PC-3 (cell line): Measurements from ENCODE around the gene MRPS34. TPM values are rescaled to one million over a fixed set of nuclear protein-coding genes. Genes with fewer than 3 reads are reported as not detected.

ENCODE experiments used
- ATAC-seq: fragments of 200-7000 bp; cut with Tn5 transposase; 2 replicates; pipeline ENCODE4 v1.9.1; 2020; ENCODE audit warnings: mild to moderate bottlenecking, moderate library complexity
- BruUV-seq: library from RNA; stranded (reverse); fragments of 400-500 nt; replicated peaks from 2 replicates; lab custom pipeline; 2021; lab: Mats Ljungman, UMichigan
- CTCF ChIA-PET: fragments of 300-600 bp; sonication (Branson Sonifier 250); formaldehyde crosslinking; loops from one replicate; lab custom pipeline; 2022; ENCODE audit warnings: antibody characterized with exemption; lab: Charles Lee
- POLR2A ChIA-PET: fragments of 300-600 bp; sonication (Branson Sonifier 250); formaldehyde crosslinking; loops from one replicate; lab custom pipeline; 2022; ENCODE audit warnings: antibody characterized with exemption; ENCODE audit not compliant: unreplicated experiment; lab: Charles Lee
- DNase-seq: peaks from one replicate; pipeline ENCODE4 v3.0.0-alpha.2; 2015
- H2AFZ ChIP-seq: fragments of 300-600 bp; sonication (generic); 2 replicates; pipeline ENCODE4 v1.6.0; 2016; ENCODE audit warnings: antibody characterized with exemption, low read length
- H3F3A ChIP-seq: fragments of 300-600 bp; sonication (generic); one replicate; pipeline ENCODE4 v1.6.0; 2017; ENCODE audit warnings: antibody characterized with exemption, low read length, control low read depth, mild to moderate bottlenecking; ENCODE audit not compliant: unreplicated experiment
- H3K27ac ChIP-seq: fragments of 300-600 bp; sonication (generic); 2 replicates; pipeline ENCODE4 v1.5.1; 2016; ENCODE audit warnings: mild to moderate bottlenecking, low read length
- H3K27me3 ChIP-seq: fragments of 300-600 bp; sonication (generic); 2 replicates; pipeline ENCODE4 v1.6.1; 2016; ENCODE audit warnings: low read length, mixed read lengths
- H3K36me3 ChIP-seq: fragments of 300-600 bp; sonication (generic); 2 replicates; pipeline ENCODE4 v1.6.1; 2016; ENCODE audit warnings: low read depth, mixed run types, low read length, mixed read lengths
- H3K4me1 ChIP-seq: fragments of 300-600 bp; sonication (generic); 2 replicates; pipeline ENCODE4 v1.5.1; 2016; ENCODE audit warnings: low read length; ENCODE audit not compliant: insufficient read depth
- H3K4me2 ChIP-seq: fragments of 300-600 bp; sonication (generic); 2 replicates; pipeline ENCODE4 v1.6.0; 2016; ENCODE audit warnings: low read length
- H3K4me3 ChIP-seq: fragments of 300-600 bp; sonication (generic); 2 replicates; pipeline ENCODE4 v1.5.1; 2016; ENCODE audit warnings: mild to moderate bottlenecking, low read length, mixed read lengths
- H3K79me2 ChIP-seq: fragments of 300-600 bp; sonication (generic); 2 replicates; pipeline ENCODE4 v1.6.1; 2017; ENCODE audit warnings: low read length, mixed read lengths
- H3K9ac ChIP-seq: fragments of 300-600 bp; sonication (generic); 2 replicates; pipeline ENCODE4 v1.6.0; 2016; ENCODE audit warnings: mild to moderate bottlenecking, low read length
- H3K9me2 ChIP-seq: fragments of 300-600 bp; sonication (generic); replicated peaks from 2 replicates; pipeline ENCODE4 v1.6.1; 2016; ENCODE audit warnings: mixed run types, low read length, mixed read lengths
- H3K9me3 ChIP-seq: fragments of 300-600 bp; sonication (generic); 2 replicates; pipeline ENCODE4 v1.6.1; 2016; ENCODE audit warnings: low read length, mixed read lengths
- H4K20me1 ChIP-seq: fragments of 300-600 bp; sonication (generic); 2 replicates; pipeline ENCODE4 v1.6.1; 2016; ENCODE audit warnings: low read length, mixed read lengths
- CTCF ChIP-seq: fragments of 300-600 bp; sonication (generic); conservative IDR thresholded peaks from 2 replicates; pipeline ENCODE4 v1.5.1; 2017; ENCODE audit warnings: antibody characterized with exemption, low read depth, mild to moderate bottlenecking, low read length
- EZH2 ChIP-seq: fragments of 300-600 bp; sonication (generic); IDR thresholded peaks from one replicate; pipeline ENCODE4 v1.6.1; 2017; ENCODE audit warnings: antibody characterized with exemption, mild to moderate bottlenecking, low read length; ENCODE audit not compliant: unreplicated experiment
- EZH2phosphoT487 ChIP-seq: fragments of 300-600 bp; sonication (generic); IDR thresholded peaks from 2 replicates; pipeline ENCODE4 v1.6.1; 2018; ENCODE audit warnings: mild to moderate bottlenecking, antibody characterized with exemption, low read length, borderline replicate concordance
- intact Hi-C: fragments of 100-400 bp; cut with micrococcal nuclease; formaldehyde crosslinking; loops from 2 replicates; pipeline ENCODE4 v1.9.0; 2023
- total RNA-seq: library from RNA; depleted of rRNA; stranded (reverse); fragments of >200 nt; gene quantifications from 2 replicates; pipeline ENCODE4 v1.2.3, GENCODE V29; 2014

MRPS34 gene
- total RNA-seq, 1 experiment from 2014 or later = 248 TPM

- Histone ChIP-seq H4K20me1 (no peaks in the 10 kb centered on the region), H3K36me3 (no peaks in the 10 kb centered on the region), H3K4me3 (no peak overlapping the region), H3K9ac (no peak overlapping the region), H3K27me3 (no peaks in the 10 kb centered on the region), H3K9me2 (no peaks in the 10 kb centered on the region), H2AFZ (no peak overlapping the region), H3K4me2 (no peak overlapping the region), H3K4me1 (no peaks in the 10 kb centered on the region), H3F3A (no peaks in the 10 kb centered on the region), H3K9me3 (no peaks in the 10 kb centered on the region), H3K79me2 (no peaks in the 10 kb centered on the region), H3K27ac (no peak overlapping the region)
- ATAC-seq (no peak), DNase-seq (no peak)
- ChIA-PET CTCF (no interaction called here), POLR2A (no interaction called here)
- no TSS peak for BruUV-seq
- intact Hi-C loops = no loop called here
- TF ChIP-seq CTCF (no peak), EZH2phosphoT487 (no peak), EZH2 (no peak)
Measured at GRCh38 chr16:1809281-1809801, 36.4 kb upstream of the MRPS34 start.

- no peak for TF ChIP-seq EZH2phosphoT487
- Histone ChIP-seq H3K27ac (no peak overlapping the region), H3K9ac (no peak overlapping the region), H3K27me3 (no peaks in the 10 kb centered on the region), H3K79me2 (no peaks in the 10 kb centered on the region), H2AFZ (no peak overlapping the region), H3K9me2 (no peaks in the 10 kb centered on the region), H3K9me3 (no peaks in the 10 kb centered on the region), H3K4me1 (no peaks in the 10 kb centered on the region), H3K36me3 (no peaks in the 10 kb centered on the region), H3K4me2 (no peak overlapping the region), H3K4me3 (no peak overlapping the region), H4K20me1 (no peaks in the 10 kb centered on the region), H3F3A (no peaks in the 10 kb centered on the region)
- DNase-seq = no peak
- intact Hi-C loops = no loop called here
- CTCF ChIA-PET = no interaction called here
- no TSS peak for BruUV-seq
- ATAC-seq = no peak
- POLR2A ChIA-PET = no interaction called here
Measured at GRCh38 chr16:1808691-1809090, 35.8 kb upstream of the MRPS34 start.

GRCh38 chr16:1807626-1808025 is 34.7 kb upstream of the MRPS34 start:
- H3K4me1 ChIP-seq = no peaks in the 10 kb centered on the region
- ChIA-PET POLR2A (no interaction called here), CTCF (no interaction called here)

More at GRCh38 chr16:1807626-1808025, 34.7 kb upstream of the MRPS34 start:
- BruUV-seq = no TSS peak
- Histone ChIP-seq H3K27me3 (no peaks in the 10 kb centered on the region), H3K9me3 (no peaks in the 10 kb centered on the region), H3F3A (no peaks in the 10 kb centered on the region), H3K79me2 (no peaks in the 10 kb centered on the region), H3K27ac (no peak overlapping the region), H3K9ac (no peak overlapping the region), H3K4me3 (no peak overlapping the region), H4K20me1 (no peaks in the 10 kb centered on the region), H3K36me3 (no peaks in the 10 kb centered on the region), H3K9me2 (no peaks in the 10 kb centered on the region), H3K4me2 (no peak overlapping the region), H2AFZ (no peak overlapping the region)
- no peak for TF ChIP-seq EZH2phosphoT487
- no peak for TF ChIP-seq EZH2
- no peak for TF ChIP-seq CTCF
- intact Hi-C loops = no loop called here
- ATAC-seq (no peak), DNase-seq (no peak)
